ENCODE measurements around the gene ZBTB20. TPM values are rescaled to one million over a fixed set of nuclear protein-coding genes. Genes with fewer than 3 reads are reported as not detected.

The ZBTB20 gene
- total RNA-seq, 1 experiment from 2014 or later: 3.7 TPM

DNA sequence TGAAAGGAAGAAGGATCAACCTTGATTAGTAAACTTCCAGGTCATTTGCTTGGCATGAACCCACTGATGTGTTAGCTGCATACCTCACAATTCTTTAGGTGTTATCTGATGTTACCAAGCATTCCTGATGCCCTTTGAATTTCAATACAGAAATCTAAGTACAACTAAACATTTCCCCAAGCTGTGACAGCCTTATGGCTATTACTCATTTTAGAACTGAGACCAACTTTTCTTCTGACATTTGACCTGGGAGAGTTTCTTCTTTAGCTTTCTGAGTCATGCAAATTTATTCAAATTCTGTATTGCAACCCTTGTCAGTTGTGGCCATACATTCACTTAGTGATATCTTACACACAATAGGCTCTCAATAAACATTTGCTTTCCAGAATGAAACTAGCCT is 729.0 kb downstream of the ZBTB20 start:
- ChIA-PET CTCF (interaction anchor here (0.6 kb wide), 1 partner anchor 474 kb away, joined by 3 read pairs; no protein-coding TSS in a partner anchor), POLR2A (ENCODE audit: unreplicated experiment) (no interaction called here)
- Histone ChIP-seq H3K9me2 (replicated peaks; ENCODE audit: low read length) (no peaks in the 10 kb centered on the region), H3K36me3 (ENCODE audit: low read depth, low read length) (no peaks in the 10 kb centered on the region), H3K9ac (ENCODE audit: low read length) (no peak overlapping the region), H3K4me2 (ENCODE audit: low read length) (no peak overlapping the region), H3K4me1 (ENCODE audit: insufficient read depth, low read length) (no peaks in the 10 kb centered on the region), H4K20me1 (ENCODE audit: low read length) (no peaks in the 10 kb centered on the region), H3K27me3 (ENCODE audit: low read length) (no peaks in the 10 kb centered on the region), H3K9me3 (ENCODE audit: low read length) (no peaks in the 10 kb centered on the region), H3K4me3 (ENCODE audit: low read length) (no peak overlapping the region), H3F3A (ENCODE audit: low read length, unreplicated experiment) (no peaks in the 10 kb centered on the region), H2AFZ (ENCODE audit: low read length) (no peak overlapping the region), H3K27ac (ENCODE audit: low read length) (no peak overlapping the region), H3K79me2 (ENCODE audit: low read length) (no peaks in the 10 kb centered on the region)
- intact Hi-C loops (cut with micrococcal nuclease): loop anchor here (1.0 to 10.0 kb wide), 4 partner anchors 35 to 266 kb away; no protein-coding TSS in a partner anchor
- no peak for ATAC-seq
- no TSS peak for BruUV-seq (replicated peaks)
- no peak for DNase-seq
- no peak for TF ChIP-seq EZH2phosphoT487 (IDR thresholded peaks at IDR 0.05; ENCODE audit: borderline replicate concordance, low read length)
- TF ChIP-seq, protein P1, sequence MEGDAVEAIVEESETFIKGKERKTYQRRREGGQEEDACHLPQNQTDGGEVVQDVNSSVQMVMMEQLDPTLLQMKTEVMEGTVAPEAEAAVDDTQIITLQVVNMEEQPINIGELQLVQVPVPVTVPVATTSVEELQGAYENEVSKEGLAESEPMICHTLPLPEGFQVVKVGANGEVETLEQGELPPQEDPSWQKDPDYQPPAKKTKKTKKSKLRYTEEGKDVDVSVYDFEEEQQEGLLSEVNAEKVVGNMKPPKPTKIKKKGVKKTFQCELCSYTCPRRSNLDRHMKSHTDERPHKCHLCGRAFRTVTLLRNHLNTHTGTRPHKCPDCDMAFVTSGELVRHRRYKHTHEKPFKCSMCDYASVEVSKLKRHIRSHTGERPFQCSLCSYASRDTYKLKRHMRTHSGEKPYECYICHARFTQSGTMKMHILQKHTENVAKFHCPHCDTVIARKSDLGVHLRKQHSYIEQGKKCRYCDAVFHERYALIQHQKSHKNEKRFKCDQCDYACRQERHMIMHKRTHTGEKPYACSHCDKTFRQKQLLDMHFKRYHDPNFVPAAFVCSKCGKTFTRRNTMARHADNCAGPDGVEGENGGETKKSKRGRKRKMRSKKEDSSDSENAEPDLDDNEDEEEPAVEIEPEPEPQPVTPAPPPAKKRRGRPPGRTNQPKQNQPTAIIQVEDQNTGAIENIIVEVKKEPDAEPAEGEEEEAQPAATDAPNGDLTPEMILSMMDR (conservative IDR thresholded peaks at IDR 0.05; ENCODE audit: low read depth, low read length): no peak
- no peak for TF ChIP-seq EZH2 (IDR thresholded peaks at IDR 0.05; ENCODE audit: low read length, unreplicated experiment)

DNA sequence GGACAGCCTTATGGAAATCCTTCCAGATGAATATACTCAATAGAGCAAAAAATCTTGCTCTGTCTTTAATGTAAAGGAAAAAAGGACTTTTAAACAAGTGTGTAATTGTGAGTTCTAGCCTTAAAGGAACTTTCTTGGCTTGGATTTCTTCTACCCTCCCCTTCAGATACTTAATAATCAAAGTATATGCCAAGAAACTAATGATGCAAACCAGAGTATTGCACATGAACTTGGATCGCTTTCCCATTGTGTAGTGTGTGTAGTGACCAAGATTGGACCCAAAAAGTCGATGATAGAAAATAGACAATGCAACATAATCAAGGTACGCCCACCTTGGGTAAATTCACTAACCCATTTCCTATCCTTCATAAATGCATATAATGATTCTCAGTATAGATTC is 729.4 kb downstream of the ZBTB20 start:
- H3K4me3 ChIP-seq (ENCODE audit: low read length): no peak overlapping the region
- no peak overlapping the region for H3K4me2 ChIP-seq (ENCODE audit: low read length)
- H2AFZ ChIP-seq (ENCODE audit: low read length): no peak overlapping the region
- no peaks in the 10 kb centered on the region for H3F3A ChIP-seq (ENCODE audit: low read length, unreplicated experiment)
- ChIA-PET CTCF (interaction anchor here (0.6 kb wide), 1 partner anchor 474 kb away, joined by 3 read pairs; no protein-coding TSS in a partner anchor), POLR2A (ENCODE audit: unreplicated experiment) (no interaction called here)
- no peaks in the 10 kb centered on the region for H3K36me3 ChIP-seq (ENCODE audit: low read depth, low read length)
- BruUV-seq (replicated peaks): no TSS peak
- H4K20me1 ChIP-seq (ENCODE audit: low read length): no peaks in the 10 kb centered on the region
- TF ChIP-seq, protein P1 (conservative IDR thresholded peaks at IDR 0.05; ENCODE audit: low read depth, low read length): no peak
- TF ChIP-seq EZH2 (IDR thresholded peaks at IDR 0.05; ENCODE audit: low read length, unreplicated experiment) (no peak), EZH2phosphoT487 (IDR thresholded peaks at IDR 0.05; ENCODE audit: borderline replicate concordance, low read length) (no peak)
- no peaks in the 10 kb centered on the region for H3K79me2 ChIP-seq (ENCODE audit: low read length)
- no peak for DNase-seq
- no peaks in the 10 kb centered on the region for H3K4me1 ChIP-seq (ENCODE audit: insufficient read depth, low read length)
- H3K27ac ChIP-seq (ENCODE audit: low read length): no peak overlapping the region
- H3K9me2 ChIP-seq (replicated peaks; ENCODE audit: low read length): no peaks in the 10 kb centered on the region
- no peak overlapping the region for H3K9ac ChIP-seq (ENCODE audit: low read length)
- no peaks in the 10 kb centered on the region for H3K27me3 ChIP-seq (ENCODE audit: low read length)
- H3K9me3 ChIP-seq (ENCODE audit: low read length): no peaks in the 10 kb centered on the region
- intact Hi-C loops (cut with micrococcal nuclease): loop anchor here (1.0 to 10.0 kb wide), 4 partner anchors 34 to 265 kb away; no protein-coding TSS in a partner anchor
- ATAC-seq: no peak

DNA sequence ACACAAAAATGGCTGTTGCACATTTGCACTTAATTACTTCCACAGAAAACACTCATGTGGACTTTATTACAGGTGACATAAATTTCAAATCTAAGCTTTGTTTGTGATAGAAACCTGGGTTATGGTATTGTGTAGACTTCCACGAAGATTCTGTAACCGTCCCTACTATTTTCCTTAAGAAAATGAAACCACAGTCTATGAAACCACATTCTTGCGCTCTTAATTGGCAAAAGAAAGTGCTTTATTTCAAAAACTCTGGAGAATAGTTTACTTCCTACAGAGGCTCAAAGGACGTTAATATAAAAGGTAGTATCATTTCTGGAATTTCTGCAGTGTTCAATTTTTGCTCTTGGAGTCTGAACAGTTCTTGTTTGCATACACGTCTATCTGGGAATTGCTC is 729.8 kb downstream of the ZBTB20 start:
- Histone ChIP-seq H3K9me3 (ENCODE audit: low read length) (no peaks in the 10 kb centered on the region), H3K27me3 (ENCODE audit: low read length) (no peaks in the 10 kb centered on the region), H3K9me2 (replicated peaks; ENCODE audit: low read length) (no peaks in the 10 kb centered on the region), H3K4me1 (ENCODE audit: insufficient read depth, low read length) (no peaks in the 10 kb centered on the region), H4K20me1 (ENCODE audit: low read length) (no peaks in the 10 kb centered on the region), H3K27ac (ENCODE audit: low read length) (no peak overlapping the region), H3K79me2 (ENCODE audit: low read length) (no peaks in the 10 kb centered on the region), H3K4me3 (ENCODE audit: low read length) (no peak overlapping the region), H3F3A (ENCODE audit: low read length, unreplicated experiment) (no peaks in the 10 kb centered on the region), H3K9ac (ENCODE audit: low read length) (no peak overlapping the region), H3K36me3 (ENCODE audit: low read depth, low read length) (no peaks in the 10 kb centered on the region), H3K4me2 (ENCODE audit: low read length) (no peak overlapping the region), H2AFZ (ENCODE audit: low read length) (no peak overlapping the region)
- no peak for ATAC-seq
- CTCF ChIA-PET: no interaction called here
- POLR2A ChIA-PET (ENCODE audit: unreplicated experiment): no interaction called here
- no TSS peak for BruUV-seq (replicated peaks)
- TF ChIP-seq, protein P1 (conservative IDR thresholded peaks at IDR 0.05; ENCODE audit: low read depth, low read length): no peak
- TF ChIP-seq EZH2 (IDR thresholded peaks at IDR 0.05; ENCODE audit: low read length, unreplicated experiment) (no peak), EZH2phosphoT487 (IDR thresholded peaks at IDR 0.05; ENCODE audit: borderline replicate concordance, low read length) (no peak)
- intact Hi-C loops (cut with micrococcal nuclease): loop anchor here (10.0 kb wide), 1 partner anchor 178 kb away; no protein-coding TSS in a partner anchor
- DNase-seq: no peak

Measured in PC-3 (cell line).